ENCODE data around the gene ASB6. TPM values are rescaled to one million over a fixed set of nuclear protein-coding genes. Genes with fewer than 3 reads are reported as not detected.

ASB6 gene
- total RNA-seq, 4 donors from 2014 or later: 13.3 to 30.0 (median 22.0) TPM

GRCh38 chr9:129631674-129632129, 10.2 kb downstream of the ASB6 start:
- Histone ChIP-seq H3K9me3 (no peaks in the 10 kb centered on the region), H3K4me3 (no peak overlapping the region), H3K27ac (replicated peaks in 1 of 4) (peak overlapping the region in 1 of 4 donors; percentile 26), H3K4me1 (peaks cover 42 to 67% (median 60%) of the 10 kb centered on the region in 4 donors), H3K27me3 (no peaks in the 10 kb centered on the region), H3K36me3 (peaks cover 31 to 46% (median 41%) of the 10 kb centered on the region in 4 donors)
- TF ChIP-seq EP300 (IDR thresholded peaks at IDR 0.05) (no peak), CTCF (IDR thresholded peaks at IDR 0.05) (no peak), POLR2AphosphoS5 (IDR thresholded peaks at IDR 0.05) (no peak), POLR2A (IDR thresholded peaks at IDR 0.05; ENCODE audit: low read depth) (no peak)
- no peak for DNase-seq (ENCODE audit: extremely low spot score)
- intact Hi-C loops (cut with DNase I): no loop called here
- 74% methylated on average over 18 of the region's 19 CpGs for WGBS

GRCh38 chr9:129630967-129631673, 10.8 kb downstream of the ASB6 start:
- Histone ChIP-seq H3K4me1 (peaks cover 42 to 70% (median 63%) of the 10 kb centered on the region in 4 donors), H3K27ac (replicated peaks in 1 of 4) (peak overlapping the region in 1 of 4 donors; percentile 26), H3K4me3 (no peak overlapping the region), H3K27me3 (no peaks in the 10 kb centered on the region), H3K9me3 (no peaks in the 10 kb centered on the region), H3K36me3 (peaks cover 31 to 40% (median 36%) of the 10 kb centered on the region in 4 donors)
- whole genome bisulfite sequencing: 80% methylated on average over 20 of the region's 21 CpGs
- intact Hi-C loops (cut with DNase I): no loop called here
- no peak for DNase-seq (ENCODE audit: extremely low spot score)
- TF ChIP-seq POLR2A (IDR thresholded peaks at IDR 0.05; ENCODE audit: low read depth) (no peak), CTCF (IDR thresholded peaks at IDR 0.05) (peak in 1 of 3 experiments; percentile 2)

GRCh38 chr9:129629251-129629820, 12.6 kb downstream of the ASB6 start:
- peaks cover 47 to 83% (median 78%) of the 10 kb centered on the region in 4 donors for H3K4me1 ChIP-seq
- no peak for DNase-seq (ENCODE audit: extremely low spot score)
- no peaks in the 10 kb centered on the region for H3K27me3 ChIP-seq
- peak overlapping the region in 1 of 4 donors; percentile 37 for H3K27ac ChIP-seq (replicated peaks in 1 of 4)
- 90% methylated on average over 8 of the region's 8 CpGs for WGBS
- no peak overlapping the region for H3K4me3 ChIP-seq
- H3K9me3 ChIP-seq: no peaks in the 10 kb centered on the region
- no peak for TF ChIP-seq POLR2A (IDR thresholded peaks at IDR 0.05; ENCODE audit: low read depth)
- TF ChIP-seq POLR2AphosphoS5 (IDR thresholded peaks at IDR 0.05): no peak
- no peak for TF ChIP-seq EP300 (IDR thresholded peaks at IDR 0.05)
- no peak for TF ChIP-seq CTCF (IDR thresholded peaks at IDR 0.05)
- peaks cover 16 to 22% (median 18%) of the 10 kb centered on the region in 4 donors for H3K36me3 ChIP-seq
- intact Hi-C loops (cut with DNase I): no loop called here

GRCh38 chr9:129628709-129629108, 13.2 kb downstream of the ASB6 start:
- peaks cover 9 to 16% (median 11%) of the 10 kb centered on the region in 4 donors for H3K36me3 ChIP-seq
- H3K9me3 ChIP-seq: no peaks in the 10 kb centered on the region
- no peak overlapping the region for H3K4me3 ChIP-seq
- intact Hi-C loops (cut with DNase I): no loop called here
- H3K27ac ChIP-seq (replicated peaks in 1 of 4): peak overlapping the region in 1 of 4 donors; percentile 37
- no peak for DNase-seq (ENCODE audit: extremely low spot score)
- WGBS: 63% methylated on average over 6 of the region's 6 CpGs
- peaks cover 47 to 85% (median 80%) of the 10 kb centered on the region in 4 donors for H3K4me1 ChIP-seq
- TF ChIP-seq POLR2AphosphoS5 (IDR thresholded peaks at IDR 0.05) (no peak), EP300 (IDR thresholded peaks at IDR 0.05) (no peak), CTCF (IDR thresholded peaks at IDR 0.05) (no peak), POLR2A (IDR thresholded peaks at IDR 0.05; ENCODE audit: low read depth) (no peak)
- no peaks in the 10 kb centered on the region for H3K27me3 ChIP-seq
